Measurements from ENCODE around the gene RAD51B. TPM values are rescaled to one million over a fixed set of nuclear protein-coding genes. Genes with fewer than 3 reads are reported as not detected.

Gene RAD51B
- total RNA-seq, 1 experiment from 2014 or later = 29.9 TPM

GRCh38 chr14:68477110-68477455 is 657.5 kb downstream of the RAD51B start:
- ChIA-PET POLR2A (ENCODE audit: unreplicated experiment) (interaction anchor here (0.6 kb wide), 1 partner anchor 309 kb away, joined by 3 read pairs; no protein-coding TSS in a partner anchor), CTCF (no interaction called here)
- intact Hi-C loops (cut with micrococcal nuclease; ENCODE audit: unreplicated experiment) = no loop called here
- no peaks in the 10 kb centered on the region for H3K9me2 ChIP-seq (ENCODE audit: insufficient read depth)
- H2AFZ ChIP-seq = no peak overlapping the region
- H3K4me2 ChIP-seq = peak overlapping the region; percentile 48
- H3K27me3 ChIP-seq (ENCODE audit: insufficient read depth, low read depth) = no peaks in the 10 kb centered on the region
- H3K4me1 ChIP-seq (replicated peaks; ENCODE audit: insufficient read depth) = peaks cover 86% of the 10 kb centered on the region
- BruUV-seq (replicated peaks) = no TSS peak
- DNase-seq = no peak
- H3F3A ChIP-seq (ENCODE audit: insufficient read depth, low read depth) = peaks cover 55% of the 10 kb centered on the region
- H4K20me1 ChIP-seq (ENCODE audit: insufficient read depth) = no peaks in the 10 kb centered on the region
- H3K36me3 ChIP-seq (ENCODE audit: low read depth) = no peaks in the 10 kb centered on the region
- H3K79me2 ChIP-seq (ENCODE audit: low read depth) = no peaks in the 10 kb centered on the region
- TF ChIP-seq EZH2 (IDR thresholded peaks at IDR 0.05; ENCODE audit: low read depth) = no peak
- no peak for TF ChIP-seq CTCF (conservative IDR thresholded peaks at IDR 0.05)
- H3K27ac ChIP-seq = peak overlapping the region; percentile 95
- no peaks in the 10 kb centered on the region for H3K9me3 ChIP-seq (ENCODE audit: insufficient read depth, low read depth)
- H3K4me3 ChIP-seq = no peak overlapping the region

- intact Hi-C loops (cut with micrococcal nuclease; ENCODE audit: unreplicated experiment) = no loop called here
- no peaks in the 10 kb centered on the region for H4K20me1 ChIP-seq (ENCODE audit: insufficient read depth)
- no peak for DNase-seq
- H2AFZ ChIP-seq = no peak overlapping the region
- peaks cover 55% of the 10 kb centered on the region for H3F3A ChIP-seq (ENCODE audit: insufficient read depth, low read depth)
- peak overlapping the region; percentile 48 for H3K4me2 ChIP-seq
- TF ChIP-seq EZH2 (IDR thresholded peaks at IDR 0.05; ENCODE audit: low read depth) = no peak
- TF ChIP-seq CTCF (conservative IDR thresholded peaks at IDR 0.05) = no peak
- ChIA-PET CTCF (no interaction called here), POLR2A (ENCODE audit: unreplicated experiment) (no interaction called here)
- peak overlapping the region; percentile 95 for H3K27ac ChIP-seq
- no peak overlapping the region for H3K4me3 ChIP-seq
- no peaks in the 10 kb centered on the region for H3K36me3 ChIP-seq (ENCODE audit: low read depth)
- H3K79me2 ChIP-seq (ENCODE audit: low read depth) = no peaks in the 10 kb centered on the region
- no peaks in the 10 kb centered on the region for H3K27me3 ChIP-seq (ENCODE audit: insufficient read depth, low read depth)
- H3K4me1 ChIP-seq (replicated peaks; ENCODE audit: insufficient read depth) = peaks cover 86% of the 10 kb centered on the region
- no TSS peak for BruUV-seq (replicated peaks)
- H3K9me2 ChIP-seq (ENCODE audit: insufficient read depth) = no peaks in the 10 kb centered on the region
- H3K9me3 ChIP-seq (ENCODE audit: insufficient read depth, low read depth) = no peaks in the 10 kb centered on the region
Observed at GRCh38 chr14:68477461-68478085, 658.0 kb downstream of the RAD51B start.

GRCh38 chr14:68479247-68479646 is 659.7 kb downstream of the RAD51B start:
- H3K79me2 ChIP-seq (ENCODE audit: low read depth) = no peaks in the 10 kb centered on the region
- H3K4me3 ChIP-seq = no peak overlapping the region
- intact Hi-C loops (cut with micrococcal nuclease; ENCODE audit: unreplicated experiment) = loop anchor here (1.0 kb wide), 2 partner anchors 13 to 97 kb away; no protein-coding TSS in a partner anchor
- H3K9me2 ChIP-seq (ENCODE audit: insufficient read depth) = no peaks in the 10 kb centered on the region
- H3K27me3 ChIP-seq (ENCODE audit: insufficient read depth, low read depth) = no peaks in the 10 kb centered on the region
- peak overlapping the region; percentile 35 for H3K4me2 ChIP-seq
- no peaks in the 10 kb centered on the region for H3K36me3 ChIP-seq (ENCODE audit: low read depth)
- CTCF ChIA-PET = no interaction called here
- POLR2A ChIA-PET (ENCODE audit: unreplicated experiment) = no interaction called here
- peak overlapping the region; percentile 95 for H3K27ac ChIP-seq
- H4K20me1 ChIP-seq (ENCODE audit: insufficient read depth) = no peaks in the 10 kb centered on the region
- no peaks in the 10 kb centered on the region for H3K9me3 ChIP-seq (ENCODE audit: insufficient read depth, low read depth)
- H3K4me1 ChIP-seq (replicated peaks; ENCODE audit: insufficient read depth) = peaks cover 86% of the 10 kb centered on the region
- DNase-seq = peak; percentile 57 to 94
- TF ChIP-seq EZH2 (IDR thresholded peaks at IDR 0.05; ENCODE audit: low read depth) (no peak), CTCF (conservative IDR thresholded peaks at IDR 0.05) (no peak)
- H2AFZ ChIP-seq = 0 out of 2 replicates have a peak overlapping the region, but pooled peaks have one; percentile 41
- H3F3A ChIP-seq (ENCODE audit: insufficient read depth, low read depth) = peaks cover 62% of the 10 kb centered on the region
- no TSS peak for BruUV-seq (replicated peaks)
